Upper lobe of left lung (tissue), 4 donors: ENCODE results near the gene PPFIA2.

Source experiments
- EP300 ChIP-seq, 4 donors: sonication (generic); formaldehyde crosslinking; IDR thresholded peaks; one replicate each; pipeline ENCODE4 v1.5.1; 2017; ENCODE audit warnings: antibody characterized with exemption in 4 of 4, control low read depth in 2 of 4
- POLR2A ChIP-seq, 4 donors: fragments of 450-650 bp; IDR thresholded peaks; one replicate each; pipeline ENCODE4 v1.5.1; 2016 to 2017; ENCODE audit warnings: antibody characterized with exemption in 4 of 4, mild to moderate bottlenecking in 2 of 4
- POLR2AphosphoS5 ChIP-seq, 2 donors: sonication (generic); formaldehyde crosslinking; IDR thresholded peaks; one replicate each; pipeline ENCODE4 v1.5.1; 2017; ENCODE audit warnings: antibody characterized with exemption in 2 of 2
- TF ChIP-seq, protein P1 (sequence below), 6 experiments: fragments of 450-650 bp in 4 of 6; fragments of 200-600 bp in 2 of 6; sonication (generic) in 2 of 6; IDR thresholded peaks; one replicate each; pipeline ENCODE4 v1.5.1; 2016 to 2019; ENCODE audit warnings: antibody characterized with exemption in 6 of 6

GRCh38 chr12:81779216-81779615 is 20.1 kb upstream of the PPFIA2 start:
- TF ChIP-seq POLR2A (IDR thresholded peaks at IDR 0.05) (no peak), POLR2AphosphoS5 (IDR thresholded peaks at IDR 0.05) (no peak), EP300 (IDR thresholded peaks at IDR 0.05) (no peak)
- TF ChIP-seq, protein P1, sequence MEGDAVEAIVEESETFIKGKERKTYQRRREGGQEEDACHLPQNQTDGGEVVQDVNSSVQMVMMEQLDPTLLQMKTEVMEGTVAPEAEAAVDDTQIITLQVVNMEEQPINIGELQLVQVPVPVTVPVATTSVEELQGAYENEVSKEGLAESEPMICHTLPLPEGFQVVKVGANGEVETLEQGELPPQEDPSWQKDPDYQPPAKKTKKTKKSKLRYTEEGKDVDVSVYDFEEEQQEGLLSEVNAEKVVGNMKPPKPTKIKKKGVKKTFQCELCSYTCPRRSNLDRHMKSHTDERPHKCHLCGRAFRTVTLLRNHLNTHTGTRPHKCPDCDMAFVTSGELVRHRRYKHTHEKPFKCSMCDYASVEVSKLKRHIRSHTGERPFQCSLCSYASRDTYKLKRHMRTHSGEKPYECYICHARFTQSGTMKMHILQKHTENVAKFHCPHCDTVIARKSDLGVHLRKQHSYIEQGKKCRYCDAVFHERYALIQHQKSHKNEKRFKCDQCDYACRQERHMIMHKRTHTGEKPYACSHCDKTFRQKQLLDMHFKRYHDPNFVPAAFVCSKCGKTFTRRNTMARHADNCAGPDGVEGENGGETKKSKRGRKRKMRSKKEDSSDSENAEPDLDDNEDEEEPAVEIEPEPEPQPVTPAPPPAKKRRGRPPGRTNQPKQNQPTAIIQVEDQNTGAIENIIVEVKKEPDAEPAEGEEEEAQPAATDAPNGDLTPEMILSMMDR (IDR thresholded peaks at IDR 0.05), result no peak
